Measurements from ENCODE around the gene FAM118A. TPM values are rescaled to one million over a fixed set of nuclear protein-coding genes. Genes with fewer than 3 reads are reported as not detected.

FAM118A gene
- total RNA-seq, 6 experiments from 2014 or later = 8.6 to 13.2 (median 10.7) TPM

- TF ChIP-seq CTCF (IDR thresholded peaks at IDR 0.05) = no peak
- Mint-ChIP-seq H3K4me3 (no peak overlapping the region), H3K9me3 (no peaks in the 10 kb centered on the region), H3K27me3 (ENCODE audit: insufficient read depth) (no peaks in the 10 kb centered on the region), H3K4me1 (ENCODE audit: low read depth) (no peaks in the 10 kb centered on the region), H3K27ac (no peak overlapping the region), H3K36me3 (ENCODE audit: low read depth) (peaks cover 9% of the 10 kb centered on the region)
- DNase-seq = no peak
These were observed 20.8 kb downstream of the FAM118A start for GRCh38 chr22:45330548-45330947.

GRCh38 chr22:45331486-45331885, 21.8 kb downstream of the FAM118A start:
- TF ChIP-seq CTCF (IDR thresholded peaks at IDR 0.05) = no peak
- Mint-ChIP-seq H3K27ac (no peak overlapping the region), H3K4me3 (no peak overlapping the region), H3K9me3 (no peaks in the 10 kb centered on the region), H3K27me3 (ENCODE audit: insufficient read depth) (no peaks in the 10 kb centered on the region; the same call in 1 of the 2 replicates), H3K4me1 (ENCODE audit: low read depth) (no peaks in the 10 kb centered on the region), H3K36me3 (ENCODE audit: low read depth) (peaks cover 6% of the 10 kb centered on the region; the same call in 1 of the 2 replicates)
- no peak for DNase-seq

GRCh38 chr22:45332001-45332400, 22.3 kb downstream of the FAM118A start:
- Mint-ChIP-seq H3K9me3 (no peaks in the 10 kb centered on the region), H3K4me3 (no peak overlapping the region), H3K27me3 (ENCODE audit: insufficient read depth) (no peaks in the 10 kb centered on the region; the same call in none of the 2 replicates), H3K4me1 (ENCODE audit: low read depth) (no peaks in the 10 kb centered on the region), H3K27ac (no peak overlapping the region), H3K36me3 (ENCODE audit: low read depth) (peaks cover 8% of the 10 kb centered on the region; the same call in 1 of the 2 replicates)
- no peak for TF ChIP-seq CTCF (IDR thresholded peaks at IDR 0.05)
- DNase-seq = no peak

- Mint-ChIP-seq H3K9me3 (no peaks in the 10 kb centered on the region), H3K27ac (no peak overlapping the region), H3K4me3 (no peak overlapping the region), H3K27me3 (ENCODE audit: insufficient read depth) (no peaks in the 10 kb centered on the region; the same call in none of the 2 replicates), H3K36me3 (ENCODE audit: low read depth) (peaks cover 18% of the 10 kb centered on the region; the same call in 1 of the 2 replicates), H3K4me1 (ENCODE audit: low read depth) (no peaks in the 10 kb centered on the region)
- DNase-seq = no peak
- TF ChIP-seq CTCF (IDR thresholded peaks at IDR 0.05) = no peak
These were observed 24.3 kb downstream of the FAM118A start for GRCh38 chr22:45334068-45334467.

- H3K27ac Mint-ChIP-seq = no peak overlapping the region
- H3K27me3 Mint-ChIP-seq (ENCODE audit: insufficient read depth) = no peaks in the 10 kb centered on the region; the same call in none of the 2 replicates
- no peak for TF ChIP-seq CTCF (IDR thresholded peaks at IDR 0.05)
- H3K36me3 Mint-ChIP-seq (ENCODE audit: low read depth) = peaks cover 14% of the 10 kb centered on the region; the same call in 1 of the 2 replicates
- no peak overlapping the region for H3K4me3 Mint-ChIP-seq
- no peaks in the 10 kb centered on the region for H3K9me3 Mint-ChIP-seq
- H3K4me1 Mint-ChIP-seq (ENCODE audit: low read depth) = no peaks in the 10 kb centered on the region
- DNase-seq = no peak
These were observed 24.8 kb downstream of the FAM118A start for GRCh38 chr22:45334528-45334927.

Measured in HFFc6 (cell line).